ENCODE data around the gene VSIR. TPM values are rescaled to one million over a fixed set of nuclear protein-coding genes. Genes with fewer than 3 reads are reported as not detected.

Gene VSIR
- total RNA-seq, 1 donor from 2014 or later, result 8.1 TPM

DNA sequence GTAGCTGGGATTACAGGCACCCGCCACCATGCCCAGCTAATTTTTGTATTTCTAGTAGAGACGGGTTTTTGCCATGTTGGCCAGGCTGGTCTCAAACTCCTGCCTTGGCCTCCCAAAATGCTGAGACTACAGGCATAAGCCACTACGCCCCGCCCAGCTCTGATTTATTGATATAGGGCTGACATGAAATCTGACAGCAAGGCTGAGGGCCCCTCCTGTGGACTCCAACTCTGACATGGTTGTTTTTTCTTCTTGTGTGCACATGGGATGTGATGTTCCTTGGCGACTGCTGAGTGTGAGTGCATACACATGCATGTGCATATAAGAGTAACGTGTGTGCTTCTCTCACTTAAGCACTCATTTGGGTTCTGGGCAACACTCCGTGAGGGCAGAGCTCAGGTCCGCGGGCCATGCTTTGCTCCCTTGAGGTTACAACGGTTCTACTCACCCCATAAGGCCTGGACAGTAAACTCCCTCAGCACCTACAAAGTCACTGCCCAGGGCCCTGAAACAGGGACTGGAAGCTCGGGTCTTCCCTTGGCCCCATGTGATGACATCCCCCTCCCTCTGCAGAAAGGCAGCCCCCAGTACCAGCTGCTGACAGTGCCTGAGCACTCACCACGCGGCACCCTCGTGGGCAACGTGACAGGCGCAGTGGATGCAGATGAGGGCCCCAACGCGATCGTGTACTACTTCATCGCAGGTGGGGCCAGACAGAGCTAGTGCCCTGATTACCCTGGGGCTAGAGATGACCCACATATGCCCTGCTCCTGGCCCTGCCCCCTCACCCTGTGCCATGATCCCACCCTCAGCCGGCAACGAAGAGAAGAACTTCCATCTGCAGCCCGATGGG, 33.6 kb upstream of the VSIR start:
- DNase-seq, result no peak

DNA sequence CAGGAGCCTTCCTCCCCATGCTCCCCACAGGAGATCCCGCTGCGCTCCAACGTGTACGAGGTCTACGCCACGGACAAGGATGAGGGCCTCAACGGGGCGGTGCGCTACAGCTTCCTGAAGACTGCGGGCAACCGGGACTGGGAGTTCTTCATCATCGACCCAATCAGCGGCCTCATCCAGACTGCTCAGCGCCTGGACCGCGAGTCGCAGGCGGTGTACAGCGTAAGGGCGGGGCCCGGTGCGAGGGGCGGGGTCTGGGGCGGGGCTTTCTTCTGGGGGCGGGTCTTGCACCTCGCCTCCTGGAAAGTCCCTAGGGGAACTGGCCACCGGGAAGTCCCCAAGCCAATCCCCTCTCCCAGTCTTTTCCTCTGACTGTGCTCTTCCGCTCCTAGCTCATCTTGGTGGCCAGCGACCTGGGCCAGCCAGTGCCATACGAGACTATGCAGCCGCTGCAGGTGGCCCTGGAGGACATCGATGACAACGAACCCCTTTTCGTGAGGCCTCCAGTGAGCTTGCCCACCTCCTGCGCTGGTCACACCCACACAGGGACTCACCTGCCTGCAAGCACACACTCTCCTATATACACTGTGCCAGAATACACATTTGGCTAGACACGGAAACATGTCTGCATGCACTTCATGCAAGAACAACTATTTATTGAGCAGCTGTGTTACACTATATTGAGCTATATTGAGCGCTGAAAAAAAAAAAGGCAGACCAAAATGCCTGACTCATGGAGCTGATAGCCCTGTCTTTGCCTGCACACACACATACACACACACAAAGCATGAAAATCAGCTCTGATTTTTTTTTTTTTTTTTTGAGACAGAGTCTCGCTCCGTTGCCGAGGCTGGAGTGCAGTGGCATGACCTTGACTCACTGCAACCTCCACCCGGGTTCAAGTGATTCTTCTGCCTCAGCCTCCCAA, 32.7 kb upstream of the VSIR start:
- DNase-seq, result no peak

DNA sequence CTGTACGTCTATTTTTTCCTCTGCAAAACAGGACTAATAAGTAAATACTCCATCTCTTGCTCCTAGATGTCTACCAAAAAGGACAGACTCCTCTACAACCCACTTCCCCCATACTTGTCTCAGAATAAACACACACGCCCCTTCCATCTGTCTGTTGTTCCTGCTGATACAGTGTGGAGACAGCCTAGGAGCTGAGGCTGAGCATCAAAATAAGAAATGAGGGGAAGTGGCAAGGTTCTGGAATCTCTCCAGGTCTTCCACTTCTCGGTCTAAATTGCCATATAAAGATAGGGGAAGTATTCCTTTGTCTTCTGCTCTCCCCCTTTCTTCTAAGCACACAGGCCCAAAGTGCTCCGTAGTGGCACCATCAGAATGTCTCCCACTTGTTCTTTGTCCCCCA, 30.8 kb upstream of the VSIR start:
- DNase-seq, result no peak

DNA sequence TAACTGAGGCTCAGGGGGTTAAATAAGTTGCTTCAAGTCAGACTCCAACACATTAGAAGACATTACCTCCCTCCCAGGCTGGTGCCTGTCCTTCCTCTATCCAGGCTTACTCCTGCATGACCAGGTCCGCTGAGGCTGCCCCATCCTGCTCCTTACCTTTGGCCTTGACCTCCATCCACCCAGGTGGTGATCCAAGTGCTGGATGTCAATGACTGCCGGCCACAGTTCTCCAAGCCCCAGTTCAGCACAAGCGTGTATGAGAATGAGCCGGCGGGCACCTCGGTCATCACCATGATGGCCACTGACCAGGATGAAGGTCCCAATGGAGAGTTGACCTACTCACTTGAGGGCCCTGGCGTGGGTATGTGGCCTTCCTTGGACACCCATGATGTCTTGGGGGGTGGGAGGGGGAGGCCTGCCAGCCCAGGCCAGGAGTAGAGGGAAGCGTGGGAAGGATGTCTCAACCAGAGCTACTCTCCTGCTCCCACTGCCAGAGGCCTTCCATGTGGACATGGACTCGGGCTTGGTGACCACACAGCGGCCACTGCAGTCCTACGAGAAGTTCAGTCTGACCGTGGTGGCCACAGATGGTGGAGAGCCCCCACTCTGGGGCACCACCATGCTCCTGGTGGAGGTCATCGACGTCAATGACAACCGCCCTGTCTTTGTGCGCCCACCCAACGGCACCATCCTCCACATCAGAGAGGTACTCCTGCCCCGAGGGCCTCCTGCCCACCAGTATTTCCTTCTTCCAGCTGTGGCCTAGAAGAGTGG, 29.6 kb upstream of the VSIR start:
- DNase-seq, result no peak

DNA sequence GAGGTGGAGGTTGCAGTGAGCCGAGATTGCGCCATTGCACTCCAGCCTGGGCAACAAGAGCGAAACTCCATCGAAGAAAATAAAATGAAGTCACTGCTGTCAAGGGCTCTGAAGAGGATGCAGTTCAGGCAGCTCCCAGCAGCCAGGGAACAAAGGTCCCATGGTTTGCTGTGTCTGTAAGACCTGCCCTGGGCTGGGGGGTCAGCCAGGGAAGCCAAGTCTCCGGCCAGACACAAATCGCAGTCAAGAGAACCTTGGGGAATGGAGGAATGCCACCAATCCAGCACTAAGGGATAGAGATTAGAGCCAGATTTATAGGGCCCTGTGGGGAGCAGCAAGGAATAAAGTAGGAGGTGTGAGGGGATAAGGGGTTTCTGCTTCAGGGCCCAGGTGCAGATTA, 28.9 kb upstream of the VSIR start:
- no peak for DNase-seq

DNA sequence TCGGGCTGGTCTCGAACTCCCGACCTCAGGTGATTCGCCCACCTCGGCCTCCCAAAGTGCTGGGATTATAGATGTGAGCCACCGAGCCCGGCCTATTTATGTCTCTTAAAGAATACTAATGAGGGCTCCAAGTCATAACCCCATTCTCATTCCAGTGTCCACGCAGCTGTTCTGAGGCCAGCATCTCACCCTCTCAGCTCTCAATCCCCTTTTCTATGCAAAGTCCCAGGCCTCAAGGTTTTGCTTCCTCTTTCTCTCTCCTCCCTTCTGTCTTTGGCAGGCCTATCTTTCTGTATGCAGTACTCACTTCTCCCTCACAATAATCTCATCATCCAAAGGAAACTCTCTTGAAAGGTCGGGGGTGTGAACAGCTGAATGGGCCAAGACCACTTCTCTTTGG, 28.0 kb upstream of the VSIR start:
- no peak for DNase-seq

DNA sequence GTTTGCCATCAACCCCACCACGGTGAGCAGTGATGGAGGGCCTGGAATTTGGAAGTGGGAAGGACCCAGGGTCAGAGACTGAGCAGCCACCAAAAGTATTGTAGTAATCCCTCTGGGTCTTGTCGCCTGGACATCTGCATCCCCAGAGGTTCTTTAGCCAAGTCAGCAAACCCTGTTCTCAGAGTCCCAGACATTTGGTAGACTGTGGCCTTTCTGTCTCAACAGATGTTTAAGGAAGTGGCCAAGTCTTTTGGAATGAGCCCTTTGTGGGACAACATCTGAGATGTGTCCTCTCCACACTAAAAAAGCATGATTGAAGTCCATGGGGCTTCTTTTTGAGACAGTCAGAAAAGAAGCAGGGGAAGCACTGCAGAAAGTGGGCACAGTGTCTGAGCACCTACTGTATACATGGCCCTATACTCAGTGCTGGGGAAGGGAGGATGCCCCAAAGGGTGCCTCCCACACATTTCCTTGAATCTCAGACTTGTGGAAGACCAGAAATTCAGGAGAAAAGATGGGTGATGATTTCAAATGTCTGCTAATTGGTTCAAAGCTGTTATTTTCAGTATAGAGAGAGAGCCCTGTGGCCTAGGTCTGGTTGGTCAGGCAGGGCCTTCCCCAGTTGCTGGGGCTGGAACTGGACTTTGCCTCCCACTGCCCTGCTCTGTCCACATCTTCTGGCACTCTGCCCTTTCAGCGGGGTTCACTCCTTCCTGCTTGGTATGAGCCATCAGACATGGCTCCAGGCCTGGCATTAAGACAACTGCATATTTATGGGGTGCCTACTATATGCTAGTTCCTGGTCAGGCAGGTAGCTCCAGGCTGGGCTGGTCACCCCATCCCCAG, 26.5 kb upstream of the VSIR start:
- DNase-seq, result no peak

DNA sequence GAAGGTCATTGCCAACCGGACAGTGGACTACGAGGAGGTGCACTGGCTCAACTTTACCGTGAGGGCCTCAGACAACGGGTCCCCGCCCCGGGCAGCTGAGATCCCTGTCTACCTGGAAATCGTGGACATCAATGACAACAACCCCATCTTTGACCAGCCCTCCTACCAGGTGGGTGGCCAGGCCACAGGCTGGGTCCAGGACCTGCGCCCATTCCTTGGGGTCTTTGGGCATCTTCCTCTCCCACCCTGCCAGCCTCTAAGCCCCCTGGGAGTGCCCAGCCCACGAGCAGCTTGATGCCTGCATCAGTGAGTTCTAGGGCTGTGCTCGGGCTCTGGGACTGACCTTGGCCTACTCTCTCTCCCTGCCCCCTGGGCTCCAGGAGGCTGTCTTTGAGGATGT, 25.8 kb upstream of the VSIR start:
- no peak for DNase-seq

DNA sequence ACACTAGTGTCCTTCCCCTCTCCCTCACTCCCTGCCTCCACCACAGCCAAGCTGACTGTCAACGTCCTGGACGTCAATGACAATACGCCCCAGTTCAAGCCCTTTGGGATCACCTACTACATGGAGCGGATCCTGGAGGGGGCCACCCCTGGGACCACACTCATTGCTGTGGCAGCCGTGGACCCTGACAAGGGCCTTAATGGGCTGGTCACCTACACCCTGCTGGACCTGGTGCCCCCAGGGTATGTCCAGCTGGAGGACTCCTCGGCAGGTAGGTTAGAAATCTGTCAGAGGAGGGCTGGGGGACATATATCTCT, 24.9 kb upstream of the VSIR start:
- no peak for DNase-seq

DNA sequence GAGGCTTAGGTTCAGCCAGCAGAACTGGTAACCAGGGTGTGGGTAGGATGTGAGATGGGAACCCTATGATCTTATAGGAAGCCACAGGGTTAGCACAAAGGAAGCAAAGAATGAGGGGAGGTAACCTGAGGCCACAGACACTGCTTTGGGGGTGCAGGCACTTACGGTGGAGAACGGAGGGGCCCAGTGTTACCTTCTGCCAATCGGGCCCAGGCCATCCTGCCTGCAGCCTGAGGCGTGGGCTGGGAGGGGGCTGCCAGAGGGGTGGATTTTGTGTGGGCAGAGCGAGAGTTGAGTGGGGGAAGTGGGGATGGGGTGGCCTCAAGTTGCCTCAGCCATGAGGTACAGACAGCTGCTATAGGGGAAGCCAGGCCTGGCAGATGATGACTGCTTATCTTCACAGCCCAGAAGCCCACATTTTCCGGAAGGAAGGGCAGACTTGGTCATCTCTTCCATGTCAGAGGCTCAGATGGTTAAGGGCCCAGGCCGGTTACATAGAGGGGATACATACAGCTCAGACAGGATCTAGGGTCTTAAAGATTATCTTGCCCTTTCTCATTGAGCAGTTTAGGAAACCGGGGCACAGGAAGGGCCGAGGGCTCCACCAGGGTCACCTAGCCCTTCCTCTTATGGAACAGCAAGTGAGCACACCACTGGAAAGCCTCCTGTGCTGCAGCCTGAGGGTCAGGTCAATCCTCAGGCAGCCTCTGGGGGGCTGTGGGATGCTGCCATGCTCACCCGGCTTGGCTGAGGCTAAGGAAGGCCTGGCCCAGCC, 24.4 kb upstream of the VSIR start:
- no peak for DNase-seq

DNA sequence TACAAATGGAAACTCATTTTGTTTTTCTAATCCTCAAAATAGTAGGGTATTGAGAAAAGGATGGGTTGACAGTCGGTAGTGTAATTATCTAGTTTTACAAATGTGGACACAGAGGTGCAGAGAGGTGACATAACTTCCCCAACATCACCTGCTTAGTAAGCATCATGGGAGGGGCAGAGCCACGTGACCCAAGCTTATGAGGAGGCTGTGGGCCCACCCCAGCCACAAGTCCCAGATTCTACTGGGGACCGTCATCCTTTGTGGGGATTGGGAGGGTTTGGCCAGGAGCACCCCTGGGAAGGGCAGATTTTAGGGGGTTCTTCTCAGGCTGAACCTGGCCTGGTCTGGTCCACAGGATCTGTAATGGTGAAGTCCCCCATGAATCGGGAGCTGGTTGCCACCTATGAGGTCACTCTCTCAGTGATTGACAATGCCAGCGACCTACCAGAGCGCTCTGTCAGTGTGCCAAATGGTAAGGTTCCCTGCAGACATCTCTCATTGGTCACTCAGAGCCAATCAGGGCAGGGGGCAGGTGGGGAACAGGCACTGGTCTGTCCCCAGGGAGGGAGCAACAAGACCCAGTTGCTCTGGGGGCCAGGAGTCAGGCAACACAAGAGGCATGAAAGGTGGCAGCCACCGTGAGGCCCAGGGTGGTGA, 23.6 kb upstream of the VSIR start:
- DNase-seq, result no peak

DNA sequence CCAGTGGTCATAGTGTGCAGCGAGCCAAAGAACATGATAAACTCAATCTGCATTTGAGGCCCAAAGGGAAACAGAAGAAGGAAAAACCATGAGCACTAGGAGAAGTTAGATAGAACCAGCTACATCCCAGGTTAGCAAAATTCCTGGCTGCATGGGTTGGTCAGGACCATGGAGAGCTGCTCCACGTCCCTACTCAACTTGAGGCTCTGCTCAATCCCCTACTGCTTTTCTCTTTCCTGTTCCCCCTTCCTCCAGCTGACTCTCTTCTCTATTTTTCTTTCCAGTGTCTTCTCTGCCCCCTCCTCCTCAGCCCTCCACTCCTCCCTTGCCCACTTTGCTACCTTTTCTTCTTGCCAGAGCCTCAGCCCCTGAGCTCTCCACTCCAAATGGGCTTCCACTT, 21.9 kb upstream of the VSIR start:
- no peak for DNase-seq

DNA sequence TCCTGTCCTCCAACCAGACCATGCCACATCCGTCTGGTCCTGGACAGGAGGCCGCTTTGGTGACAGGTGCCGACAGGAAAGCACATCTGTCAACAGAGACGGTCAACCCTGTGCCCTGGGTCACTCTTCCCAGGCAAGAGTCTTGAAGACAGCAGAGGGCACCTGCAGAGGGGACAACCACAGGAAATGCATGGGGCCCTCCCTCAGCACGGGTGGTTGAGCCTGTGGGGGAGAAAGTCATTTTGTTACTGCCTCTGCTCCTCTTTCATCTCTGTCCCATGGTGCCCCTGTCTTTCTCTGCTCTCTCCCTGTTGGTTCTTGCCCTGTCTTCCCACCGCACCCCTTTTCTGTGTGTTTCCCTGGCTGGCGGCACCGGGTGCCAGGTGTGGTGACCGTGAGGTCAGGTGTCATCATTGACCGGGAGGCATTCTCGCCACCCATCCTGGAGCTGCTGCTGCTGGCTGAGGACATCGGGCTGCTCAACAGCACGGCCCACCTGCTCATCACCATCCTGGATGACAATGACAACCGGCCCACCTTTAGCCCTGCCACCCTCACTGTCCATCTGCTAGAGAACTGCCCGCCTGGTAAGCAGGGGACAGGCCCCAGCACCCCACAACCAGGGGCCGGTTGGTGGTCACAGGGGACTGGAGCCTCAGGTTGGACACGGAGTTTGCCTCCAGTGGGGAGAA, 17.6 kb upstream of the VSIR start:
- DNase-seq, result no peak

DNA sequence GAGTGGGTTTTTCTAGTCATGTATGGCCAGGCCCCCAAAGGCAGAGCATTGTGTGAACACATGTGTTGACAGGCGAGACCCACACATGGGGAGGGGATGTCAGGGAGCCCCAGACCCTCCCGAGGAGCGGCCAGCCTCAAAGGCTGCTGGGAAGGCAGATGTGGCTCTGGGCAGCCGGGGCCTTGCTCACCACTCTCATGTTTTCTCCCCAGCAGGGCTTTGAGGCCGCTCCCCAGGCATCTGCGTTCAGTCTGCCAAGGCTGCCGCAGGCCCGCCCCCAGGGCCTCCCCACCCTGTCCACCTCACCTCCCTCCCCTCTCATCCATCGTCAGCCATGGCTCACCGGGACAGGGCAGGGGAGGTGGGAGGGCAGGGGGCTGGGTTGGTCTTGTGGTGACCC, 16.6 kb upstream of the VSIR start:
- no peak for DNase-seq

DNA sequence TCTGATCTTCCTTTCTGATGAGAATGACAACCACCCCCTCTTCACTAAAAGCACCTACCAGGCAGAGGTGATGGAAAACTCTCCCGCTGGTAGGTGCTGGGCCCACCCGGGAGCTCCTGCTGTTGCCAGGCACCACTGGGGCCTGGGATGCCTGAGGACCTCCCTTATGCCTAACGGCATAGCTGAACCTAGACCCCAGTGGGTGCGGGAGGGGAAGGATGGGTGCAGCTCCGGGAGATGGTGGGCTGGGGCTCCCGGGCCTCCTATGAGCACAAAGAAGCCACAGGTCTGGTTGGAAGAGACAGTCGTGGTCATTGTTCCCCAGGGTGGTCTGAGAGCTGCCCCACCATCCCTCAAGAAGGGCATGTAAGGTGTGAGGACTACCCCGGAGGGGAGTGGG, 15.6 kb upstream of the VSIR start:
- DNase-seq, result no peak

DNA sequence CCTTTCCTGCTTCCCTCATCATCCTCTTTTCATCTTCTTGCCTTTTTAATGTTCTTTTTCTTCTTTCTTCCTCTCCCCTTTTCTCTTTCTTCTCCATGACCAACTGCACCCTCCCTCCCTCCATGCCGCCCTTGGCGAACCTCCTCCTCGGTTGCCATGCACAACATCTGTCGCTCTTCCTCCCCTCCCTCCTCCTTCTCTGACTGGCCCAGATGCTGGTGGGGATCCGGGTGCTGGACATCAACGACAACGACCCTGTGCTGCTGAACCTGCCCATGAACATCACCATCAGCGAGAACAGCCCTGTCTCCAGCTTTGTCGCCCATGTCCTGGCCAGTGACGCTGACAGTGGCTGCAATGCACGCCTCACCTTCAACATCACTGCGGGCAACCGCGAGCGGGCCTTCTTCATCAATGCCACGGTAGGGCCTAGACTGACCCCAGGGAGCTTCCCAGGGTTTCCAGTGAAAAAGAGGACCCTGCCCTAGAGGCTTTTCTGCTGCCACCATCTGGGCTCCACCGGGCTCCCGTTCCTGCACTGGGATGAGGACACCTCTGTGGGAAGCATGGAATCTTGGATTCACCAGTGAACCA, 11.5 kb upstream of the VSIR start:
- no peak for DNase-seq

DNA sequence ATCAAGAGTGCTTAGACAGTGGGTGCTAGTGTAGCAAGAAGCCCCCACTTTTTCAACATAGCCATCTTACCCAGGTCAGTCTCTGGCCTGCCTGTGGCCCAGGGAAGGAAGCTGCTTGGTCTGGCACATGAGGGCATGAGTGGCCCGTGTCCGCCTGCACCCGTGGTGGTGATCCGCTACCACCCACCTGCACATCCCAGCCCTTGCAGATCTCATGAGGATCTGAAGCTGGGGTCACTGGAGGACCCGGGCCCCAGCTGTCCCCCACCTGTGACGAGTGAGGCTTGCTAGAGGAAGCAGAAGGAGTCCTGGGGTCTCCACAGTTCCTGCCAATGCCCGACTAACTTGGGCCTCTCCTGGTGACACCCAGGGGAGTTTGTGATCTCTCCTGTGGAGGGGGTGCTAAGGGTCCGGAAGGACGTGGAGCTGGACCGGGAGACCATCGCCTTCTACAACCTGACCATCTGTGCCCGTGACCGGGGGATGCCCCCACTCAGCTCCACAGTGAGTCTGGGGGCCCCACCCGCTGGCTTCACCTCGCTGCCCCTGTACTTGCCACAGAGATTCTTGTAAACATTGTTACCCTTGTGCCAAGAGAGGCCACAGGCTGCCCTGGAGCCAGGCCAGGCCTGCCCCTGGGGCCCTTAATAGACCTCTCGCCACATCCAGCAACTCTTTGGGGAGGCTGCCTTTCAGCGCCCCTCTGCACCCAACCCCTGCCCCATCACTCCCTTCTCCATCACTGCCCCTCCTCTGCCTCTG, 10.8 kb upstream of the VSIR start:
- DNase-seq, result no peak

DNA sequence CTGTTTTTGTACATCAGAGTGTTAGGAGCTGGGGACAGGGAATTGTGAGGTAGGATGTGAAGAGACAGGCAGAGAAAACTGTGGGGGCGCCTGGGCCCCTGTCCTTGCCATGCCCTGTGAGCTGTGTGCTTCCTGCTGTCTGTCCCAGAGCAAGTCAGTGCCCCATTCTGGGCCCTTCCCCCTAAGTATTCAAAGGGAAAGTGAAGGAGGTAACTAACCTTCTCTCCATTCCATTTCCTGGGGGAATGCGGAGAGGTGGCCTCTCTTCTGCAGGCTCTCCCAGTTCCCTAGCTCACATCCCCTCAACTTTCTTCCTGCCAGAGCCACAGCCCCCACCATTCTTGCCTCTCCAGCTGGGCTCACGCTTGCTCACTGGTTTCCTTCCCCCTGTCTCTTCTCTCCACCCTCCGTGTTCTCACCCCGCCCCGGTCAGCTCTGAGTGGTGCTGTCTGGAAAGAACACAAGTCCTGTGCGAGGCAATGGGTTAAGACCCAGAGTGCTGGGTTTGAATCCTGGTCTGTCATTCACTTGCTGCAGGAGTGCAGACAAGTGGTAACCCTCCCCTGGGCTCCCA, 9.7 kb upstream of the VSIR start:
- no peak for DNase-seq

All from occipital lobe (tissue), 2 donors.